Measurements from ENCODE around the gene NRF1.

DNA sequence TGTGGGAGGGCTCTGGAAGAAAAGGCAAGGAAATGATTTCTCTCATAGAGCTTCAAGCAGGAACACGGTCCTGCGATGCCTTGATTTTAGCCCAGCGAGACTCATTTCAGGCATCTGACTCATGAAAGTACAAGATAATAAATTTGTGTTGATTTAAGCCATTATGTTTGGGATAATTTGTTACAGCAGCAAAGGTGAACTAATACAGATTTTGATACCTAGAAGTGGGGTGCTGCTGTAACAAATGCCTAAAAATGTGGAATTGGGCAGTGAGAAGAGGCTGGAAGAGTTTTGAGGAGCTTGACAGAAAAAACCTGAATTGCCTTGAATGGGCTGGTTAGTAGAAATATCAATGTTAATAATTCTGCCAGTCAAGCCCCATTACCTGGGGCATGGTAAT lies 44.1 kb upstream of the NRF1 start:
- TF ChIP-seq, protein P1, sequence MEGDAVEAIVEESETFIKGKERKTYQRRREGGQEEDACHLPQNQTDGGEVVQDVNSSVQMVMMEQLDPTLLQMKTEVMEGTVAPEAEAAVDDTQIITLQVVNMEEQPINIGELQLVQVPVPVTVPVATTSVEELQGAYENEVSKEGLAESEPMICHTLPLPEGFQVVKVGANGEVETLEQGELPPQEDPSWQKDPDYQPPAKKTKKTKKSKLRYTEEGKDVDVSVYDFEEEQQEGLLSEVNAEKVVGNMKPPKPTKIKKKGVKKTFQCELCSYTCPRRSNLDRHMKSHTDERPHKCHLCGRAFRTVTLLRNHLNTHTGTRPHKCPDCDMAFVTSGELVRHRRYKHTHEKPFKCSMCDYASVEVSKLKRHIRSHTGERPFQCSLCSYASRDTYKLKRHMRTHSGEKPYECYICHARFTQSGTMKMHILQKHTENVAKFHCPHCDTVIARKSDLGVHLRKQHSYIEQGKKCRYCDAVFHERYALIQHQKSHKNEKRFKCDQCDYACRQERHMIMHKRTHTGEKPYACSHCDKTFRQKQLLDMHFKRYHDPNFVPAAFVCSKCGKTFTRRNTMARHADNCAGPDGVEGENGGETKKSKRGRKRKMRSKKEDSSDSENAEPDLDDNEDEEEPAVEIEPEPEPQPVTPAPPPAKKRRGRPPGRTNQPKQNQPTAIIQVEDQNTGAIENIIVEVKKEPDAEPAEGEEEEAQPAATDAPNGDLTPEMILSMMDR (conservative IDR thresholded peaks at IDR 0.05; ENCODE audit: low read depth, low read length) = no peak
- no peak for TF ChIP-seq EZH2 (IDR thresholded peaks at IDR 0.05; ENCODE audit: low read length, unreplicated experiment)
